Measurements from ENCODE around the gene AS3MT. TPM values are rescaled to one million over a fixed set of nuclear protein-coding genes. Genes with fewer than 3 reads are reported as not detected.

Gene AS3MT
- total RNA-seq, 1 experiment from 2014 or later = 9.3 TPM

GRCh38 chr10:102917962-102918816 lies 48.9 kb downstream of the AS3MT start, which contains the start of gene CNNM2 (continued):
- peak; percentile 84 for TF ChIP-seq USF2 (CRISPR knock-in tag; IDR thresholded peaks at IDR 0.05)

GRCh38 chr10:102918817-102919245 lies 49.6 kb downstream of the AS3MT start:
- CTCF ChIA-PET = interaction anchor here (1.2 to 4.9 kb wide), 15 partner anchors 12 to 326 kb away, joined by 3 to 50 read pairs (median 12); partner anchors contain the start of genes ARL3 and AS3MT
- peaks cover 47% of the 10 kb centered on the region for H3K4me1 Mint-ChIP-seq
- DNase-seq (ENCODE audit: low spot score) (peak; percentile 29), ATAC-seq (no peak)
- H3K27me3 Mint-ChIP-seq (ENCODE audit: low read depth) = peaks cover 18% of the 10 kb centered on the region
- peak overlapping the region; percentile 86 for H3K4me3 Mint-ChIP-seq
- no peak overlapping the region for H3K27ac Mint-ChIP-seq
- H3K36me3 Mint-ChIP-seq = no peaks in the 10 kb centered on the region
- H3K9me3 Mint-ChIP-seq = no peaks in the 10 kb centered on the region
- POLR2A ChIA-PET = interaction anchor here (1.8 kb wide), 1 partner anchor 204 kb away, joined by 7 read pairs; the partner anchor contains the start of genes ARL3 and SFXN2
- no peak for TF ChIP-seq ZSCAN18 (CRISPR knock-in tag; IDR thresholded peaks at IDR 0.05)
- TF ChIP-seq IRF2 (CRISPR knock-in tag; IDR thresholded peaks at IDR 0.05; ENCODE audit: borderline replicate concordance, low read depth) = no peak
- TF ChIP-seq TP53 (CRISPR knock-in tag; IDR thresholded peaks at IDR 0.05) = no peak
- TF ChIP-seq PRDM15 (CRISPR knock-in tag; IDR thresholded peaks at IDR 0.05) = no peak
- TF ChIP-seq STAT6 (CRISPR knock-in tag; conservative IDR thresholded peaks at IDR 0.05; ENCODE audit: low read depth) = no peak
- TF ChIP-seq FOXJ3 (CRISPR knock-in tag; IDR thresholded peaks at IDR 0.05; ENCODE audit: borderline replicate concordance) = no peak
- TF ChIP-seq PREB (CRISPR knock-in tag; IDR thresholded peaks at IDR 0.05; ENCODE audit: borderline replicate concordance) = no peak
- TF ChIP-seq HMGA2 (CRISPR knock-in tag; IDR thresholded peaks at IDR 0.05) = no peak
- no peak for TF ChIP-seq ZNF425 (CRISPR knock-in tag; conservative IDR thresholded peaks at IDR 0.05)
- no peak for TF ChIP-seq ZMAT4 (CRISPR knock-in tag; IDR thresholded peaks at IDR 0.05)
- TF ChIP-seq ZNF671 (CRISPR knock-in tag; IDR thresholded peaks at IDR 0.05) = no peak
- TF ChIP-seq NFE2L1 (CRISPR knock-in tag; IDR thresholded peaks at IDR 0.05) = no peak
- no peak for TF ChIP-seq MLX (CRISPR knock-in tag; IDR thresholded peaks at IDR 0.05)
- TF ChIP-seq NR2C2 (CRISPR knock-in tag; IDR thresholded peaks at IDR 0.05) = no peak
- TF ChIP-seq TEAD4 (CRISPR knock-in tag; IDR thresholded peaks at IDR 0.05) = no peak
- TF ChIP-seq ZNF232 (CRISPR knock-in tag; IDR thresholded peaks at IDR 0.05) = no peak
- no peak for TF ChIP-seq JAZF1 (CRISPR knock-in tag; IDR thresholded peaks at IDR 0.05)
- no peak for TF ChIP-seq FOXP4 (CRISPR knock-in tag; IDR thresholded peaks at IDR 0.05)

Data from WTC11 (cell line).